Activated CD4-positive, alpha-beta T cell treated with anti-CD3 and anti-CD28 coated beads, Interleukin-2, amount 10 ng/mL, durations not matched to agents 24 days and 14 days (primary cell): Measurements from ENCODE around the gene C19orf25. TPM values are rescaled to one million over a fixed set of nuclear protein-coding genes. Genes with fewer than 3 reads are reported as not detected.

Source experiments
- DNase-seq: peaks from one replicate; pipeline ENCODE4 v3.0.0; 2022
- H3K27ac Mint-ChIP-seq: one replicate; pipeline ENCODE4 v1.8.0; 2022; ENCODE audit warnings: mild to moderate bottlenecking, mixed read lengths
- H3K27me3 Mint-ChIP-seq: one replicate; pipeline ENCODE4 v1.8.0; 2022; ENCODE audit warnings: mixed read lengths
- H3K36me3 Mint-ChIP-seq: one replicate; pipeline ENCODE4 v1.8.0; 2022; ENCODE audit warnings: low read depth, mild to moderate bottlenecking, mixed read lengths
- H3K4me1 Mint-ChIP-seq: one replicate; pipeline ENCODE4 v1.8.0; 2021; ENCODE audit warnings: mixed read lengths
- H3K4me3 Mint-ChIP-seq: one replicate; pipeline ENCODE4 v1.8.0; 2022; ENCODE audit warnings: mild to moderate bottlenecking, moderate library complexity, mixed read lengths
- H3K9me3 Mint-ChIP-seq: one replicate; pipeline ENCODE4 v1.8.0; 2021; ENCODE audit warnings: mixed read lengths
- intact Hi-C: fragments of 100-400 bp; cut with micrococcal nuclease; formaldehyde crosslinking; loops from one replicate; pipeline ENCODE4 v1.15.1; 2023
- total RNA-seq: library from RNA; stranded (reverse); gene quantifications from 2 replicates; pipeline ENCODE4 v1.2.3, GENCODE V29; 2022

Gene C19orf25
- 34.0 and 38.0 TPM in 2 replicates for total RNA-seq

DNA sequence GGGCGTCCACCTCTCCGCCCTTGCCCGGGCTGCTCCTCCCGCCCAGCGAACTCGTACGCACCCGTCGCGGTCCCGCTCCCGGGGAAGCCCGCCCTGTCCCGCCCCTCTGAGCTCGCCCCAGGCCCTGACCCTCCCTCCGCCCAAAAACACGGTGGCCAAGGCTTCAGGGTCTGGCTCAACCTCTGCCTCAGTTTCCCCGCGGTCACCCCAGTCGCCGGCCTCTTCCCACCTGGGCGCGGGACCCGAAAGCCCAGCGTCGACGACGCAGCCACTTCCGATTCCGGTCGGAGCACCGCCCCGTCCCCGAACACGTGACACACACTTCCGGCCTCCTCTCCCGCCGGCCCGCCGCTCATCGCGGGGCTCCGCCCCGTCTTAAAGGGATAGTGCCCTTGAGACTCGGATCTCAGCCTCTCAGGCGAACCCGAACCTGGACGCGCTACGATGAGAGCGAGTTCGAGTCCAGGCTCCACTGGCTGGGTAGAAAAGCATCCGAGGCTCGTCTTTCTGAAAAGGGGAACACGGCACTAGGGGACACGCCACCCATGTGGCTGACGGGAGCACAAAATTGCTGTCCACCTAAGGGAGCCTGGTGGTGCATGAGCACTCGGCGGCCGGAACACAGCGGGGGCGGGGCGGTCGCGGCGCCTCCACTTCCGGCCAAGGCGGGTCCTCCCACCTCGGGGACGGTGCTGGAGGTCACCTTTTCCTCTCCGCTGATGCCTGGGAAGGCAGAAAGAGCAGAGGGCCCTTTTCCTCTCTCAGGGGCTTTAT lies at the start of gene C19orf25:
TSS of gene C19orf25 (minus strand) at position 282 of the 774 bp plus-strand sequence. CDS start 312 bp downstream, outside the sequence.
- peak; percentile 98 for DNase-seq
- Mint-ChIP-seq H3K4me3 (peak within 1 kb of the TSS; percentile 96), H3K4me1 (peaks cover 13% of the 10 kb centered on the region), H3K9me3 (no peaks in the 10 kb centered on the region), H3K27ac (peak within 1 kb of the TSS; percentile 96), H3K36me3 (peaks cover 4% of the 10 kb centered on the region), H3K27me3 (no peaks in the 10 kb centered on the region)
- intact Hi-C loops = loop anchor here (1.0 to 5.0 kb wide), 4 partner anchors 11 to 96 kb away; partner anchors contain the start of genes ADAMTSL5, NDUFS7, PCSK4 and RPS15

DNA sequence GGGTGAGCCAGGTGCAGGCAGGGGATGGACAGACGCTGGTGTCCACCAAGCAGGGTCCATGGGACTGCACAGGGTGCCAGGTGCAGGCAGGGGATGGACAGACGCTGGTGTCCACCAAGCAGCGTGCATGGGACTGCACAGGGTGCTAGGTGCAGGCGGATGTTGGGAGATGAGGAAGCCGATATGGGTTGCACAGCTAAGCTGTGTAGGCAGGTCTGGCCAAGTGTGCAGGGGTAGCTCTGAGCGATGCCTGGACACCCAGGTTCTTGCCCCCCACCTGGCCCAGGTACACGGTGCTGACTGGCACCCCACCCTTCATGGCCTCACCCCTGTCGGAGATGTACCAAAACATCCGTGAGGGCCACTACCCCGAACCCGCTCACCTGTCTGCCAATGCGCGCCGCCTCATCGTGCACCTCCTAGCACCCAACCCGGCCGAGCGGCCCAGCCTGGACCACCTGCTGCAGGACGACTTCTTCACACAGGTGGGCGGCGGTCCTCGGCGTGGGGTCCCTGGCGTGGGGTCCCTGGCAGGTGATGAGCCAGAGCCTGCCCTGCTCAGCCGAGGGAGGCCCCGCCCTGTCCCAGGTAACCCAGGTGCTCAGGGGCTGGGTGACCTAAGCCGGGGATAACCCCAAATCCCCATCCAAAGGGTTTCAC lies 48.8 kb upstream of the C19orf25 start:
- no peaks in the 10 kb centered on the region for H3K9me3 Mint-ChIP-seq
- peaks cover 20% of the 10 kb centered on the region for H3K27me3 Mint-ChIP-seq
- H3K4me3 Mint-ChIP-seq = no peak overlapping the region
- intact Hi-C loops = no loop called here
- H3K27ac Mint-ChIP-seq = no peak overlapping the region
- no peak for DNase-seq
- H3K4me1 Mint-ChIP-seq = no peaks in the 10 kb centered on the region
- H3K36me3 Mint-ChIP-seq = no peaks in the 10 kb centered on the region

DNA sequence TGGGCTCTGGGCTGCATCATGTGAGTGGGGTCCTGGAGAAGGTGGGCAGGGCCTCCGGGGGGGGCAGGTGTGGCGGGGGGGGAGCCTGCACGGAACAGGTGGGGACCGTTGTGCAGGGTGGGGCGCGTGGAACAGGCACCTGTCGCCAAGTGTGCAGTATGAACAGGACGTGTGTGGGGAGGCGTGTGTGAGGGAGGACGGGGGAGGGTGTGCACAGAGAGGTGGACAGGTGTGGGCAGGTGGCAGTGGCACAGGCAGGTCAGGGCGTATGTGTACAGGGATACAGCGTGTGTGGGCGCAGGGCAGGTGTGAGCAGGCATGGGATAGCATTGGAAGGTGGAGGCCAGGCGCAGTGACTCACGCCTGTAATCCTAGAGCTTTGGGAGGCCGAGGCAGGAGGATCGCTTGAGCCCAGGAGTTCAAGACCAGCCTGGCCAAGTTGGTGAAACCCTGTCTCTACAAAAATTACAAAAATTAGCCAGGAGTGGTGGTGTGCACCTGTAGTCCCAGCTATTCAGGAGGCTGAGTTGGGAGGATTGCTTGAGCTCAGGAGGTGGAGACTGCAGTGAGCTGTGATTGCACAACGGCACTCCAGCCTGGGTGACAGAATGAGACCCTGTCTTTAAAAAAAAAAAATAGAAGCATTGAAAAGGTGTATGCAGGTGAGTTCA lies 48.1 kb upstream of the C19orf25 start:
- Mint-ChIP-seq H3K4me3 (no peak overlapping the region), H3K27me3 (peaks cover 20% of the 10 kb centered on the region), H3K4me1 (no peaks in the 10 kb centered on the region), H3K9me3 (no peaks in the 10 kb centered on the region), H3K27ac (no peak overlapping the region), H3K36me3 (no peaks in the 10 kb centered on the region)
- intact Hi-C loops = no loop called here
- no peak for DNase-seq

DNA sequence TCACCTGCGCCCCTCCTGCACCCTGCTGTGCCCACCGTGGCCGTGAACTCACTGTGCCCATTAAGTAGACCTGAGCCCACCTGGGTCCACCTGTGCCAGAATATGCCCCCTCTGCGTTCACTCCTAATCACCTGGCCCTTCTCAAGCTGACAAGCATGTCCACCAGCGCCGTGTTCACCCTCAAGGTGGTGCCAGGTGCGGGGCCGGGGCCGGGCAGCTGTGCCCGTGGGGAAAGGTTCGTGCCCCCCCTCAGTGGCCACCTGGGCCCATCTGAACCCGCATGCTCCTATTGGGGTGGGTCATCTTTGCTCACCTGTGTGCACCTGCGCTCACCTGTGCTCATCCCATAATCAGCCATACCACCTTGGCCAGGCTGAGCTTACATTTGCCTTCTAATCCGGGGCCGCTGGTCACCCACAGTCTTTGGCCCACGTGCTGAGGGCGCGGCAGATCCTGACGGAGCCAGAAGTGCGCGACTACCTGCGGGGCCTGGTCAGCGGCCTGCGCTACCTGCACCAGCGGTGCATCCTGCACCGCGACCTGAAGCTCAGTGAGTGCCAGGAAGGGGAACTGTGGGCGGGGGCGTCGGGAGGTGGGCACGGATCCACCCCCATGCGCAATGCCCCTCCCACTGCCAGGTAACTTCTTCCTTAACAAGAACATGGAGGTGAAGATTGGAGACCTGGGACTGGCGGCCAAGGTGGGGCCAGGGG lies 47.2 kb upstream of the C19orf25 start:
- intact Hi-C loops = no loop called here
- Mint-ChIP-seq H3K36me3 (no peaks in the 10 kb centered on the region), H3K9me3 (no peaks in the 10 kb centered on the region), H3K27me3 (peaks cover 20% of the 10 kb centered on the region), H3K4me1 (no peaks in the 10 kb centered on the region), H3K4me3 (no peak overlapping the region), H3K27ac (no peak overlapping the region)
- DNase-seq = no peak

DNA sequence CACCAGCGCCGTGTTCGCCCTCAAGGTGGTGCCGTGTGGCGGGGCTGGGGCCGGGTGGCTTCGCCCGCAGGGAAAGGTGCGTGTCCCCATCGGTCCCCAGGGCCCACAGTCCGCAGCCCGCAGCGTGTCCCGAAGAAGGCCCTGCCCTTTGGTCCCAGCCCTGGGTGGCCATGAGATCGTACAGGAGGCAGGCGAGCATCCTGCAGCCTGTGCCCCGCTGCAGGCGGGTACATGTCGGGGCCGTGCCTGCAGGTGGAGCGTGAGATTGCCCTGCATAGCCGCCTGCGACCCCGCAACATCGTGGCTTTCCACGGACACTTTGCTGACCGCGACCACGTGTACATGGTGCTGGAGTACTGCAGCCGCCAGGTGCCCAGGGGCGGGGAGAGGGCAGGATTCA lies 46.3 kb upstream of the C19orf25 start:
- H3K4me1 Mint-ChIP-seq = no peaks in the 10 kb centered on the region
- DNase-seq = no peak
- H3K9me3 Mint-ChIP-seq = no peaks in the 10 kb centered on the region
- no peak overlapping the region for H3K27ac Mint-ChIP-seq
- H3K27me3 Mint-ChIP-seq = peaks cover 20% of the 10 kb centered on the region
- H3K4me3 Mint-ChIP-seq = no peak overlapping the region
- H3K36me3 Mint-ChIP-seq = no peaks in the 10 kb centered on the region
- intact Hi-C loops = no loop called here

DNA sequence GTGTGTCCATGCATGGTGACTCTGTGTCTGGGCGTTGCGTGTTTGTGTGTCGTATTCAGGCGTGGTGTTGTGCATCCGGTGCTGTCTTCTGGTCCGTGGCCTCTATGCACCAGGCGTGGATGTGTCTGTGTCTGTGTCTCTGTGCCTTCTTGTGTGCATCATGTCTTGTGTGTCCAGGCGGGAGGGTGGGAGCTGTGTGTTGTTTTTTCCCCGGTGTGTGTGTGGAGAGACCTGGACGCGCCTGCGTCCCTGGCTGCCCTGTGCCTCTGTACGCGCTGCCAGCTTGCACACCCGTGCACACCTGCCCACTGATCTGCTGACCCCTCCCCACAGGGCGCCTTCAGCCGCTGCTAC lies 45.9 kb upstream of the C19orf25 start:
- peaks cover 20% of the 10 kb centered on the region for H3K27me3 Mint-ChIP-seq
- H3K36me3 Mint-ChIP-seq = no peaks in the 10 kb centered on the region
- H3K4me1 Mint-ChIP-seq = no peaks in the 10 kb centered on the region
- no peak overlapping the region for H3K27ac Mint-ChIP-seq
- intact Hi-C loops = no loop called here
- H3K4me3 Mint-ChIP-seq = no peak overlapping the region
- no peaks in the 10 kb centered on the region for H3K9me3 Mint-ChIP-seq
- DNase-seq = no peak

DNA sequence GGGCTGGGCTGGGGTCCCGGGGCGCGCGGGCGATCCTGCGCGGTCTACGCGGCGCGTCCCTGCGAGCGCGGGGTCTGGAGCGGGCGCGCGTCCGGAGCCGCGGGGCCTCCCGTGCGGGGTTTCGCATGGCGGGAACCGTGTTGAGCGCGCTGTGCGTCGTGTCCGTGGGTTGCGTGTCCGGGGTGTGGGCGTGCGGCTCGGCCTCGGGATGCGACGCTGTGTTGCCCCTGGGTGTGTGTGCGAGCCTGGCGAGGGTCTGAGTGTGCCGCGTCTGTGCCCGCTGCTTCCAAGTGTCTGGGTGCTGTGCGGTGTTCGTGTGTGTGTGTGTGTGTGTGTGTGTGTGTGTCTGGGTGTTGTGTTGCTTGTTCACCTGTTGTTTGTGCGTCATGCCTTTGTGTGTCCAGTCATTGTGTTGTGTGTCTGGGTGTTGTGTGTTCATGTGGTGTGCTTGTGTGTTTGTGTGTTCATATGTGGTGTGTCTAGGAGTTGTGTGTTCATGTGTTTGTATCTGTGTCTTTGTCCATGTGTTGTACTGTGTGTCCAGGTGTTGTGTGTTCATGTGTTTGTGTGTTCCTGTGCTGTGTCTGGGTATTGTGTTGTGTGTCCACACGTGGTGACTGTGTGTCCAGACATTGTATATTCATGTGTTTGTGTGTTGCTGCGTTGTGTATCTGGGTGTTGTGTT lies 45.4 kb upstream of the C19orf25 start:
- H3K4me3 Mint-ChIP-seq = no peak overlapping the region
- H3K36me3 Mint-ChIP-seq = no peaks in the 10 kb centered on the region
- no peak overlapping the region for H3K27ac Mint-ChIP-seq
- intact Hi-C loops = no loop called here
- H3K27me3 Mint-ChIP-seq = peaks cover 20% of the 10 kb centered on the region
- no peaks in the 10 kb centered on the region for H3K9me3 Mint-ChIP-seq
- no peak for DNase-seq
- no peaks in the 10 kb centered on the region for H3K4me1 Mint-ChIP-seq

DNA sequence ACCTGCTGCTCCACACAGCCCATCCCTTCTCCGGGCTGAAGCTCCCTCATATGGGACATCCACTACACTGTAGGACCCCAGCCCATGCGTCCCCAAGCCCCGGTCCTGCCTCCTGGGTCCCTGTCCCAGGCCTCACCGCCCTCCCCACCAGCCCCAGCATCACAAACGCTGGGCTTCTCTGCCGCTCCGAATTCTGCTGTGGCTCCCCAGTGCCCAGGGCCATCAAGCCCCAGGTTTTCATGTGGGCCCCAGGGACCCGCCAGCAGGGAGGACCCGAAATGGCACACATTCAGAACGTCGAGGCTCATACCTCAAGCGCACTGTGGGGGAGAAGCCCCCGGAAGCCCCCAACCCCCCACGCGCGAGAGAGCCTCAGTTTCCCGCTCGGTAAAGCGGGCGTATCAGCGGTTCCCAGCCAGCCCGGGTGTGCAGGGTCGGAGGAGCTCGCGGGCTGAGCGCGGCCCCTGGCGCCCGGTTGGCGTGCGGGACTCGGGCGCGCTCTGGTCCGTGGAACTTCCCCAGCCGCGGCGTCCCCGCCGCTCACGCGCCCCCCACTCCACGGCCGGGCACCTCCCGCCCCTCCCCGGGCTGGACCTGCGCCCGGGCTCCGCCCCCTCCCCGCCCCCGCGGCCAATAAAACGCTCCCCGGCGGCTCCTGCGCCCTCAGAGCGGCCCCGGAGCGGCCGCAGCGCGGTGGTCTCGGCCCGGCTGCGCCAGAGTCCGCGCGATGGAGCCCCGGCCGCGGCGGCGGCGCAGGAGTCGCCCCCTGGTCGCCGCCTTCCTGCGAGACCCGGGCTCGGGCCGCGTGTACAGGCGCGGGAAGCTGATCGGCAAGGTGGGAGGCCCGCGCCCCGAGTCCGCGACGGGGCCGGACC lies 44.6 kb upstream of the C19orf25 start, which contains the start of gene PLK5:
TSS of gene PLK5 (plus strand) at position 666 of the 875 bp plus-strand sequence. CDS start 2,920 bp downstream, outside the sequence.
- H3K9me3 Mint-ChIP-seq = no peaks in the 10 kb centered on the region
- intact Hi-C loops = no loop called here
- H3K36me3 Mint-ChIP-seq = no peaks in the 10 kb centered on the region
- no peak within 1 kb of the TSS for H3K4me3 Mint-ChIP-seq
- H3K27me3 Mint-ChIP-seq = peaks cover 20% of the 10 kb centered on the region
- no peak for DNase-seq
- no peaks in the 10 kb centered on the region for H3K4me1 Mint-ChIP-seq
- H3K27ac Mint-ChIP-seq = no peak within 1 kb of the TSS

DNA sequence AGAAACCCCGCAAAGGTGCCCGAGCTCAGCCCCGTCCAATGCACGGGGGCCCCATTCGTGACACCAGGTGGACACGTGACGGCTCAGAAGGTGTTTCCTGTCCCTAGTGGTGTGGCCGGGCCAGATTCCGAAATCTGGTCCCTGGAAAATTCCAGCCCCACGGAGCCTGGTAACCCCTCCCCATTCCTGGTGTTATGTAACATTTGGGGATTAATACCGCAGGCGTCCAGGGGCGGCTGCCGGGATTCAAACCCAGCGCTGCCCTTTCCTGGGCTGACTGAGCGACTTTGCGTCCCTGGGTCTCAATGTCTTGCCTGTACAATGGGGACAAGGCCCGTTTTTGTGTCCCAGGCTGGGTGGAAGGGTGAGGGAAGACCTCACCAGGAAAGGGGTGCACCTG lies 43.8 kb upstream of the C19orf25 start:
- Mint-ChIP-seq H3K27me3 (peaks cover 20% of the 10 kb centered on the region), H3K4me1 (no peaks in the 10 kb centered on the region), H3K9me3 (no peaks in the 10 kb centered on the region), H3K36me3 (no peaks in the 10 kb centered on the region), H3K4me3 (no peak overlapping the region), H3K27ac (no peak overlapping the region)
- intact Hi-C loops = no loop called here
- no peak for DNase-seq

DNA sequence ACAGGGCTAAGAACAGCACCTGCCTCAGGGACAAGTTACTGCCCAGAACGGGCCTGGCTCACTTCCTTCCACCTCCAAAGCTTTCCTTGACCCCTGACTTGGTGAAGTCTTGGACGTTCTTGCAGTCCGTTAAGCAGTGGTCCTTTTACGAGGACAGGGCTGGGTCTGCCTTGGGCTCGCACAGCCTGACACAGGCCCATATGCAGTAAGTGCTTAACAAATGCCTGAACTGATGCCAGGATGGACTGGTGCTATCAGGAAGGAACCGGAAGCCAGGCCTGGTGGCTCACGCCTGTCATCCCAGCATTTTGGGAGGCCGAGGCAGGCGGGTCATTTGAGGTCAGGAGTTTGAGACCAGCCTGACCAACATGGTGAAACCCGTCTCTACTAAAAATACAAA lies 43.0 kb upstream of the C19orf25 start:
- H3K27me3 Mint-ChIP-seq = peaks cover 20% of the 10 kb centered on the region
- no peaks in the 10 kb centered on the region for H3K36me3 Mint-ChIP-seq
- no peak overlapping the region for H3K4me3 Mint-ChIP-seq
- no peaks in the 10 kb centered on the region for H3K4me1 Mint-ChIP-seq
- DNase-seq = no peak
- H3K27ac Mint-ChIP-seq = no peak overlapping the region
- no peaks in the 10 kb centered on the region for H3K9me3 Mint-ChIP-seq
- intact Hi-C loops = no loop called here

DNA sequence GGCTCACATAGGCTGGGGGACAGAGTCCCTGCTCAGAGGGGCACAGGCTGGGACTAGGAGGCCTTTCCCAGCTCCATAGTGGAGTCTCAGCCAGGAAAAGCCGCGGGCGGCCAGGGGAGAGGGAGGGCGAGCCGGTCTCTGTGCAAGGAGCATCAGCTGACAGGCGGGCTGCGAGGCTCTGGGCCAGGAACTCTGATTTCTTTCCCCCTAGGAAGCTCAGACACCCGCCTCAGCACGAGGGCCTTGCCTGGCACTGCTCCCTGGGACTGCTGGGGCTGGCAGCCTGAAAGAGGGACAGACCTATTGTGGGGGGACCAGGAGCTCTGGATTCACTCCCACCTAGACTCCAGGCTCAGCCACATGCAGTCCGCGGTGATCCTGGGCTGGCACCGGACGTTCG lies 42.6 kb upstream of the C19orf25 start:
- H3K27me3 Mint-ChIP-seq = peaks cover 20% of the 10 kb centered on the region

DNA sequence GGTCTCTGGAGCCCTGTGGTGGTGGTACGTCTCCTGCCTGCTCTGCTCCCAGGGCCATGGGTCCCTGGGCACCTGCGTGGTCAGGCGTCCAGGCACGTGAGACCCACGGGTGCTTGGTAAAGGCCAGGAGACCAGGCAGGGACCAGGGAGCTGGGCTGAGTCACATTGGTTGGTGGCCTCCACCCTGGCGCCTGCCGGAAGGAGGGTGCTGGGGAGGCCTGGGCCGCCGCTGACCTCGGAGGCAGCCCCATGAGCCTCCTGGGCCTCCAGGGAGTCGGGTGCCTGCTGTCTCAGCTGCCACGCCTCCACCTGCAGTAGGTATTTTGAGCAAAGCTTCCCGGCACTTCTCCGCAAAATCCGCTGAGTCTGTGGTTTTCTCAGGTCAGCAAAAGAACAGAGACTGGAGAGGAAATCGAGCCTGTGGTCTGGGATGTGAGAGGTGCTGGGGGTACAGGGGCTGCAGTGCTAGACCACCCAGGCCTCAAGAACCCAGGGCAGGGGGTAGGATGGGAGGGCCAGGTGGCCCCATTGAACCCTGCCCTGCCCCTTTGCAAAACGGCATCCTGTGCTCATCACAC lies 41.3 kb upstream of the C19orf25 start:
- H3K27ac Mint-ChIP-seq = no peak overlapping the region
- no peak for DNase-seq
- no peaks in the 10 kb centered on the region for H3K36me3 Mint-ChIP-seq
- no peaks in the 10 kb centered on the region for H3K4me1 Mint-ChIP-seq
- no peak overlapping the region for H3K4me3 Mint-ChIP-seq
- intact Hi-C loops = no loop called here
- peaks cover 17% of the 10 kb centered on the region for H3K27me3 Mint-ChIP-seq
- no peaks in the 10 kb centered on the region for H3K9me3 Mint-ChIP-seq

More for the DNA sequence above, 42.6 kb upstream of the C19orf25 start:
- Mint-ChIP-seq H3K9me3 (no peaks in the 10 kb centered on the region), H3K4me3 (no peak overlapping the region), H3K4me1 (no peaks in the 10 kb centered on the region), H3K27ac (no peak overlapping the region), H3K36me3 (no peaks in the 10 kb centered on the region)
- no peak for DNase-seq
- intact Hi-C loops = no loop called here
